Gastroesophageal sphincter (tissue), 4 donors: ENCODE measurements around the gene HEATR1. TPM values are rescaled to one million over a fixed set of nuclear protein-coding genes. Genes with fewer than 3 reads are reported as not detected.

Experiments used
- ATAC-seq: fragments of 150-250 bp; one replicate; pipeline ENCODE4 v1.9.1; 2016; ENCODE audit warnings: mild to moderate bottlenecking, moderate library complexity
- H3K27ac ChIP-seq, 4 donors: fragments of 200-600 bp; sonication (generic) in 3 of 4; 1 replicate in 3 of 4; 2 replicates in 1 of 4; pipeline ENCODE4 v1.5.1; 2016 to 2019
- H3K27me3 ChIP-seq: fragments of 200-600 bp; sonication (generic); one replicate; pipeline ENCODE4 v1.5.1; 2019
- H3K36me3 ChIP-seq, 2 donors: fragments of 200-600 bp; sonication (generic); one replicate each; pipeline ENCODE4 v1.5.1; 2019; ENCODE audit warnings: control low read depth in 1 of 2
- H3K4me1 ChIP-seq, 3 donors: fragments of 200-600 bp; sonication (generic); 1 replicate in 2 of 3; 2 replicates in 1 of 3; pipeline ENCODE4 v1.5.1; 2016 to 2019; ENCODE audit warnings: control low read depth in 2 of 3
- H3K4me3 ChIP-seq, 2 donors: fragments of 200-600 bp; sonication (generic); one replicate each; pipeline ENCODE4 v1.5.1; 2019; ENCODE audit warnings: mild to moderate bottlenecking in 1 of 2, moderate library complexity in 1 of 2
- H3K9me3 ChIP-seq, 3 donors: fragments of 200-600 bp; sonication (generic); one replicate each; pipeline ENCODE4 v1.5.1; 2017 to 2019; ENCODE audit warnings: control low read depth in 2 of 3
- CTCF ChIP-seq, 4 experiments: fragments of 200-600 bp in 2 of 4; fragments of 450-650 bp in 2 of 4; sonication (generic) in 1 of 4; IDR thresholded peaks; one replicate each; pipeline ENCODE4 v1.5.1; 2017 to 2019; ENCODE audit warnings: antibody characterized with exemption in 4 of 4, mild to moderate bottlenecking in 2 of 4, moderate library complexity in 2 of 4
- EP300 ChIP-seq: sonication (generic); formaldehyde crosslinking; IDR thresholded peaks from one replicate; pipeline ENCODE4 v1.6.1; 2017; ENCODE audit warnings: antibody characterized with exemption, mild to moderate bottlenecking
- POLR2A ChIP-seq, 2 donors: fragments of 450-650 bp; IDR thresholded peaks; one replicate each; pipeline ENCODE4 v1.6.1; 2017; ENCODE audit warnings: antibody characterized with exemption in 2 of 2, mild to moderate bottlenecking in 2 of 2, moderate library complexity in 1 of 2
- POLR2AphosphoS5 ChIP-seq: sonication (generic); formaldehyde crosslinking; IDR thresholded peaks from one replicate; pipeline ENCODE4 v1.6.1; 2017; ENCODE audit warnings: antibody characterized with exemption
- WGBS, 2 donors: methylation state at CpG; one replicate each; pipeline ENCODE4 v1.1.5; 2018; ENCODE audit warnings: low coverage in 1 of 2; 5-methylcytosine and 5-hydroxymethylcytosine counted together
- total RNA-seq, 4 donors: library from RNA; depleted of rRNA; stranded (reverse); fragments of >200 nt; gene quantifications; one replicate each; pipeline ENCODE4 v1.1.0, GENCODE V29; 2016

The HEATR1 gene
- total RNA-seq, 4 donors from 2014 or later, result 14.8 to 23.8 (median 19.6) TPM

DNA sequence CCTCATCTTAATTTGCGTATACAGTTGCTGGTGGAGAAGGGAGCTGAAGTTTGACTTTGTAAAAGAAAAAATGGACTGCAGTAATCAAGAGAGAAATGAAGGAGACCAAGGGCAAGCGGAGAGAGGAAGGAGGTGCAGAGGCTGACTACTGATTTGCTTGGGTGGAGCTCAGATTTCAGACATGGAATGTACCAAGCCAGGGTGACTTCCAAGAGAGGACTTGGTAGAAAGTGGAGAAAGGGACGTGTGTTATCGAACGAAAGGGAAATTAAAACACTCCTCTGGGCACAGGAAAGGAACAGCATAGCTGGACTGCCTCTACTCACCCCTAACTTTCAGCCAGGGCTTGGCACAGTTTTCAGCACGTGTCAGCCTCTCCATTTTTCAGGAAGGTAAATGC lies 15.1 kb upstream of the HEATR1 start:
- no peak for ATAC-seq
- Histone ChIP-seq H3K36me3 (no peaks in the 10 kb centered on the region), H3K4me1 (no peaks in the 10 kb centered on the region), H3K9me3 (peaks cover 0 to 22% (median 0%) of the 10 kb centered on the region in 3 donors), H3K27ac (no peak overlapping the region), H3K27me3 (no peaks in the 10 kb centered on the region), H3K4me3 (no peak overlapping the region)
- TF ChIP-seq CTCF (IDR thresholded peaks at IDR 0.05) (no peak), EP300 (no peak), POLR2AphosphoS5 (no peak), POLR2A (IDR thresholded peaks at IDR 0.05) (no peak)
- WGBS, 2 donors, result 72 to 73% methylated on average over 5 of the region's 6 CpGs

GRCh38 chr1:236618507-236618906 lies 14.2 kb upstream of the HEATR1 start:
- Histone ChIP-seq H3K27me3 (no peaks in the 10 kb centered on the region), H3K36me3 (no peaks in the 10 kb centered on the region), H3K27ac (no peak overlapping the region), H3K4me3 (no peak overlapping the region), H3K4me1 (no peaks in the 10 kb centered on the region), H3K9me3 (peaks cover 0 to 19% (median 0%) of the 10 kb centered on the region in 3 donors)
- WGBS, 2 donors, result 82 to 85% methylated on average over 5 of the region's 5 CpGs
- ATAC-seq, result no peak
- TF ChIP-seq POLR2A (IDR thresholded peaks at IDR 0.05) (no peak), CTCF (IDR thresholded peaks at IDR 0.05) (no peak), EP300 (no peak), POLR2AphosphoS5 (no peak)

GRCh38 chr1:236615399-236616148 lies 11.3 kb upstream of the HEATR1 start:
- TF ChIP-seq CTCF (IDR thresholded peaks at IDR 0.05) (no peak), POLR2A (IDR thresholded peaks at IDR 0.05) (no peak)

DNA sequence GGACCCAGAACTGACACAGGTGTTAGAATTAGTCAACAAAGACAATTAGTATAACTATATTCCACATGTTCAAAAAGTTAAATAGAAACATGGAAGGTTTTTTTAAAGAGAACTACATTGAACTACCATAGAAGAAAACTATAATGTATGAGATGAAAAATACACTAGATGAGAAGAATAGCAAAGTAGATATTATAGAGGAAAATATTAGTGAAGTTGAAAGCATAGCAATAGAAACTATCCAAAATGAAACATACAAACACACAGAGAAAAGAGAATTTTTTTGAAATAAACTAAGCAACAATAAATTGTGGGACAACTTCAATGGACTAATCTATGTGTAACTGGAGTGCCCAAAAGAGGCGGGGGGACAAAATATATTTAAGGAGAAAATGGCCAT lies 8.0 kb upstream of the HEATR1 start:
- no peaks in the 10 kb centered on the region for H3K4me1 ChIP-seq
- H3K36me3 ChIP-seq, result no peaks in the 10 kb centered on the region
- no peaks in the 10 kb centered on the region for H3K9me3 ChIP-seq
- H3K27me3 ChIP-seq, result peaks cover 4% of the 10 kb centered on the region
- H3K4me3 ChIP-seq, result no peak overlapping the region
- no peak overlapping the region for H3K27ac ChIP-seq
- no peak for ATAC-seq
- 94 to 100% methylated on average over 1 of the region's 1 CpG for WGBS, 2 donors
- TF ChIP-seq POLR2AphosphoS5 (no peak), EP300 (no peak), CTCF (IDR thresholded peaks at IDR 0.05) (no peak), POLR2A (IDR thresholded peaks at IDR 0.05) (no peak)

More at GRCh38 chr1:236615399-236616148, 11.3 kb upstream of the HEATR1 start:
- no peaks in the 10 kb centered on the region for H3K9me3 ChIP-seq
- no peaks in the 10 kb centered on the region for H3K36me3 ChIP-seq
- H3K27me3 ChIP-seq, result peaks cover 4% of the 10 kb centered on the region
- H3K4me3 ChIP-seq, result no peak overlapping the region
- WGBS, 2 donors, result 87 to 90% methylated on average over 12 of the region's 12 CpGs
- ATAC-seq, result no peak
- no peaks in the 10 kb centered on the region for H3K4me1 ChIP-seq
- H3K27ac ChIP-seq, result no peak overlapping the region
